GM20431 (cell line): ENCODE measurements around the gene ANKH.

Source experiments
- in situ Hi-C: fragments of 300-500 bp; cut with MseI, MboI; formaldehyde crosslinking; loops from one replicate; pipeline ENCODE4 v1.15.0; 2020; ENCODE audit warnings: low sequenced_read_pairs; ENCODE audit not compliant: unreplicated experiment

ANKH gene

DNA sequence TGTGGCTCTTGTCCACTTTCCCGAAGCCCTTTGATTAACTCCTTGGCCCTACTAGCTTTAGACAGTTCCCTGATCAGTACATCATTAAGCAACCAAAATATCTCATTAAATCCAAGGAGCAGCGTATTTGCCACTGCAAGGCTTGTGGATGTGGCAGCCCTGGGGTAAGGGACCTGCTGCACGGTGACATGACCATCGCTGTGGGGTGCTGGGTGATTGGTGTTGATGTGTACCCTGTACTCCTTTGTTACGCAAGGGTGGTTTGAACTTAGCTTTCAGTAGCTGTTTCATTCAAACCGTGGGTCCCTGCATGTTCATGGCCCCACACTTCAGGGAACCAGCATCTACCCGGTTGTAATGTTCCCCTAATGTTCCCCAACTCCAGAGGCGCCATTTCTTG, 166.0 kb downstream of the ANKH start:
- in situ Hi-C loops = no loop called here

GRCh38 chr5:14702238-14702839, 169.2 kb downstream of the ANKH start:
- in situ Hi-C loops = no loop called here

DNA sequence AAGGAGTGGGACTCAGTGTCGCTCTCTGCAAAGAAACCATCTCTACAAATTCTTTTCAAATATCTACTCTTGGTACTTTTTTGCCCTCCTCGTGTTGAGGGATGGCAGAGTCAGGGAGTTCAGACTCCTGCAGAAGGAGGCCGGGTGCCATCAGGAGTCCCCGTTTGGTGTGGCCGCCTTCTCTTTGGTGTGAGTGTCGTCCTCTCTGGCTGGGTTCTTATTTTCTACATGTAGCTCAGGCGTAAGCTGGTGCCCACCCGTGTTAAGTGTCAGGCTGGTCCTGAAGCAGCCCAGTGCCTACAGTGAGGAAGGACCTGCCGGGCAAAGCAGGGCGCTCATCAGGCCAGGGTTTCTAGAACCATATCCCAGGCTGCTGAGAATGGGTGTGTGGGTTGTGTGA, 170.0 kb downstream of the ANKH start:
- in situ Hi-C loops = no loop called here

GRCh38 chr5:14700478-14701436, 170.8 kb downstream of the ANKH start:
- in situ Hi-C loops = no loop called here

- in situ Hi-C loops = no loop called here
Measured at GRCh38 chr5:14699807-14700400, 171.7 kb downstream of the ANKH start.

DNA sequence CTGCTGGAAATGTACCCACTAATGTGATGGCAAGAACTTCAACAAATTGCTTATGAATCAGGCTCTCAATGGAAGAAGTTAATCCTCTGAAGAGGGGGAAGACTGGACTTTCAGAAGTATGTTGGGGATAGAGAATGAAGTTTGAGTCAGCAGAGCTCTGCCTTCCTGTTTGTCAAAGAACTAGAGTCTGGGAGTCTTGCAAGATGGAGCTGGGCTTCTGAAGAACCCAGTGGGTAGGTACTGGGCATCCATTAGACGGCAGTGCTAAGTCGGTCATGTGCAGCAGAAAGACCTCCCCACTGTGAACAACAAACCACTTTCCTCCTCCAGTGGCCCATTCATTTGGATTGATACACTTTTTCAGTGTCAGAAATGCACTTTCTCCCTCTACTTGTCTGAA, 172.4 kb downstream of the ANKH start:
- in situ Hi-C loops = no loop called here

DNA sequence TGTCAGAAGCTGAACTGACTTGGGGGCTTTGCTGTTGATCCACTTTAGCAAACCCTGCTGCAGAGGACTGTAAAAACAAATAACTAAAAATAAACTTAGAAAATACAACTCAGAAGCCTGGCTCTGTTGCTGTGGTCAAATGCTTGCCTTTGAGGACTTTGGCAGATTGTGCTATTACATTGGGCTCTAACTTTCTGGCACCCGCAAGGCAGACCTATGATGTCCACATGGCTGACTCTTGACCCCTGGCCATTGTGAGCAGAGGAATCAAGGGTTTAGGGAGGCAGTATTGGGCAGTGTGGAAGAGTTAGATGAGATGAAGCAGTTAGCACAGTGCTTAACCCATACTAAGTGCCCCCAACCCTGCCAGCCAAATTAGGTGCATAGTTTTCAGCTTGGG, 173.1 kb downstream of the ANKH start:
- in situ Hi-C loops = no loop called here

DNA sequence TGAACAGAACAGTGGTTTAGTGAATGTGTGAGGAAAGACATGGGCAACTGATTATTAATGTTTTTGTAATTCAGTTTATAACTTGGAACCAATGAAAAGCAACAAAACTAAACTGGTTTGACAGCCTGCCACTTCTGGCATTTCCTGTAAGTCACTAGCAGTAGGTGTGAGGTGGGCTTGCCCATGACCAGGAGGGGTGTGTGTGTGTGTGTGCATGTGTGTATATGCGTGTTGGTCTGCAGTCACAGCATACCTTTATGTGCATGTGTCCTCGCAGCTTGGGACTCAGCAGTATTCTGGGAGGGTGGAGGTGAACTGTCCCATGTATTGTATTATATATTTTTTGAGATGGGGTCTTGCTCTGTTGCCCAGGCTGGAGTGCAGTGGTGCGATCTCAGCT, 174.7 kb downstream of the ANKH start:
- in situ Hi-C loops = no loop called here

- in situ Hi-C loops = no loop called here
Measured at GRCh38 chr5:14696057-14696456, 175.5 kb downstream of the ANKH start.

DNA sequence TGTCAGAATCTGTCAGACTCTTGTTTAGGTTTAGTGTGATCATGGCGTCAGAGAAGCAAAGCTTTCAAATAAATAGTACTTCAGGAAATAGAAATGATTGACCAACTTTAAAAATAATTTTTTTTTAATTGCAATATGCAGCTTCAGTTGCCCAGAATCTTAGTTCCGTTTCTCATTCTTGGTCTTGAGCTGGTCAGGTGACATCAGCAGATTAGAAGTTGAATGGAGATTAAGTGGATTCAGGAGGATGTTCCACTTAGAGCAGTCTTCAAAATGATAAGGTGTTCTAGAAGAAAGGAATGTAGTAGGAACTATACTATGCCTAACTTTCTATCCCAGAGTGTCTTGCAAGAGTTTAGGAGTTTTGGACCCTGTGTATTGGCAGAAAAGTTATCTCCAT, 176.4 kb downstream of the ANKH start:
- in situ Hi-C loops = no loop called here

- in situ Hi-C loops = no loop called here
Measured at GRCh38 chr5:14693070-14693469, 178.5 kb downstream of the ANKH start.

DNA sequence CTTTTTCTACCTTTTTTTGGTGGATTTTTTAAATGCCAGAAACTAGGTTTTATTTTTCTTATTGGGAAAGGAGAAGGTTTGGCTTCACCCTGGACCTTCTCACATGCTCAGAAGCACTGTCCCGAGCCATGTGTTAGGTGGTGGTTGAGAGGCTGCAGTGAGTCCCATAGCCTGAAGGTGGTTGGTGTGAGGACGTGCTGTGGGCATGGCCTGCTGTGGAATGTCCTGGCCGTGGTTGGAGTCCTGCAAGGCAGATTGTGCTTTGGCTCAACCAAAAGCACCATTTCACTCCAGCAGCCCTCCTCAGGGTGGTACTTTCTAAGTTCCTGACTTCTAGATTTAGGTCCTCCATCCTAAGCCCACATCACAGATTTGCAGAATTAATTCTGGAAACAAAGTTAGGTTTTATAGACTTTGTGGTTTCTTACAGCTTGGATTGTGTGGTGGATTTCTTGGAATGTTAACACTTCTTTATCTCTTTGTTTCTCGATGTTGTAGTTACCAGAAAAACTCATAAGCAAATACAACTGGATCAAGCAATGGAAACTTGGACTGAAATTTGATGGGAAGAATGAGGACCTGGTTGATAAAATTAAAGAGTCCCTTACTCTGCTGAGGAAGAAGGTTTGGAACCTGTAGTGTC, 184.4 kb downstream of the ANKH start:
- in situ Hi-C loops = no loop called here

DNA sequence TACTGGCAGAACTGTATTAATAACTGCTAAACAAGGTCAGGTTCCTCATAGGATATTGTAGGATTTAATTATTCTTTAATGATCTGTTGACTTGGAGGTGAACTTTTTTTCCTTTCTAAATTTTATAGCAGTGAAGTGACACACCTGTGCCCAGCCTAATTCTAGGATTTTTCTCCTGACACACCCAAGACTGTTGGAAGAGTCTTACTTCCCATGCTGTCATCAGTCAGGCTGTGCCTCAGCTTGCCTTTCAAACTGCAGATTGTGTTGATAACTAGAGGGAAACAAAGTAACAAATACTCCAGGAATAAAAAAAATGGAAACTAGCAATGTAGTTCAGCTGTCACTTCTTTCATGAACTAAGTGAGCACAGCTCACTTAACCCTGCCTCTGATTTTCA, 185.1 kb downstream of the ANKH start:
- in situ Hi-C loops = no loop called here

DNA sequence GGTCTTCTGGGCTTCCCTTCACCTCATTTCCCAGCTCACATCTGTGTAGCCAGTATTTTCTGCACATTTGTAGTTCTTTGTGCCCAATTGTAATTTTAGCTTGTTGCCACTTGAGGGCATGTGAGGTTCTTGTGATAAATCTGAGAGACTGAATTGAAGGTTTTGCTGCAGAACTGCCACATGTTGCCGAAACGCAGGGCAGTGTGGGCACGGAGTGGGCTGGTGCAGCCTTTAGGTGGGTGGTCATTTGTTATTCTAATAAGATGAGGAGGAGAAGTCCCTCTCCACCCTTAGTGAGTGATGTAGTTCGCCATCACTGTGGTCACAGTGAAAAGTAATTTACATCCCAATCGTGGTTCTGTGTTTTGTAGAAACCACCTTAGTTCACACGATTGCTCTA, 185.8 kb downstream of the ANKH start:
- in situ Hi-C loops = no loop called here

GRCh38 chr5:14684757-14685156, 186.8 kb downstream of the ANKH start:
- in situ Hi-C loops = no loop called here

DNA sequence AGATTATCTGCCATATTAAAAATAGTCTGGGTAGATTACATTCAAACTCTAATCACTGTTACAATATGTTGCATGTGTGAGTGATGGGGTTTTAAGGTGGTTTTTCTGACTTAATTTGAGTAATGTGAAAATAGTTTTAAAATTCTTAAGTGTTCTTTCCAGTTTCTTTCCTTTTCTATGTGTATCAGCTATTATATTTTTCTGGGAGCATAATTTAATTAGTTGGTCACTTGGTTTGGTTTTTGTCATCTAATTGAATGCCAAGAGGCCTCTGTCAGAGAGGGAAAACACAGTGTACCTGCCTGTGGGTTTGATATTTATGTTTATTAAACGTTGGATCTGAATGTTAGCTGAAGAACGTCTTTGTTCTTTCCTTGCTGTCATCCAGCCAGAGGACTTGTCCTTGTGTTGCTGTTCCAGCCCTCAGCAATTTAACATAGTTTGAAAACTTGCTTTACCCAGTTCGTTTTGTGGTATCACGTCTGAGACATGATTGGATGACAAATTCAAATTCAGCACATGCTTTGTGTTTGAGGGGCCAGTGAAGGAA, 187.6 kb downstream of the ANKH start:
- in situ Hi-C loops = no loop called here

DNA sequence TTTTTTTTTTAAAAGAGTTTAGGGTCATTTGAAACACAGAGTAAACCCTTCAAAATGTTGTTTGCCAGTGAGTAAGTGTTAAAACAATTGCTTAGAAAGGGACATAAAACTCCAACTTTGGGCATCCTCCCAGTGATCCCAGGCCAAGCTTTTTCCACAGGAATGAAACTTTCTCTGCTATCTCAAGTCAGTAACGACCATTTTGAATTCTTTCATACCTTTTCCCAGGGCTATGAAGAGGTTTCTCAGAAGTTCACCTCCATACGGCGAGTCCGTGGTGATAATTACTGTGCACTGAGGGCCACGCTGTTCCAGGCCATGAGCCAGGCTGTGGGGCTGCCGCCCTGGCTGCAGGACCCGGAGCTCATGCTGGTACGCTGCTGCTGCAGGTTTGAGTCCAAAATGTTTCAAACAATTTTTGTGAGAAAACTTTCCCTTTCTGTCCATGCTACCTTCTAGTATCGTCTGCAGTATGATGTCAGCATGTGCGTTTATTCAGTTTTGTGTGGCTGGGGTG, 190.3 kb downstream of the ANKH start:
- in situ Hi-C loops = no loop called here

DNA sequence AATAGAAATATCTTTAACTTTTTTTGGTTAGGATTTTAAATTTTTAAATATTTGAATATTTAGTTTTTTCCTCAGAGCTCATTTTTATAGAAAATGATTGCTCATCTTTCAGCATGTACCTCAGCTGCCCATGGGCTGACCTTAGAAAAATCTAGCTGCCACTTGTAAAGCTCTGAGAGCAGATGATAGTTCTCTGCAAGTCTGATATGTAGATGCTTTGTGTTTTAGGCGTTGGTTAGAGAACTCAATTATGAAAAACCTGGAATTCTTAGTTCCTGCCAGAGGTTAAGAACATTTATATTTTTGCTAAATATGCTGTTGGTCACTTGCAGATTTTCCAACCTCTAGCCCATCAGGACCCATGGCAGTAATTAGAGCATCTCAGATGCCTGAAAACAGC, 192.0 kb downstream of the ANKH start:
- in situ Hi-C loops = no loop called here

GRCh38 chr5:14678773-14679334, 192.7 kb downstream of the ANKH start:
- in situ Hi-C loops = no loop called here

GRCh38 chr5:14676320-14676719, 195.3 kb downstream of the ANKH start:
- in situ Hi-C loops = no loop called here
